Epithelial cell of proximal tubule (primary cell): ENCODE data around the gene PTDSS2. TPM values are rescaled to one million over a fixed set of nuclear protein-coding genes. Genes with fewer than 3 reads are reported as not detected.

Source experiments
- DNase-seq: peaks from one replicate; pipeline ENCODE4 v3.0.0-alpha.2; 2011; ENCODE audit warnings: low read depth
- H3K4me3 ChIP-seq: 2 replicates; pipeline ENCODE4 v1.5.1; 2011; ENCODE audit warnings: low read depth, mild to moderate bottlenecking, low read length
- CTCF ChIP-seq: conservative IDR thresholded peaks from 2 replicates; pipeline ENCODE4 v1.5.1; 2012; ENCODE audit warnings: low read depth, mild to moderate bottlenecking, low read length
- total RNA-seq: library from RNA; depleted of rRNA; stranded (reverse); fragments of >200 nt; gene quantifications from 2 replicates; pipeline ENCODE4 v1.2.3, GENCODE V29; 2015

Gene PTDSS2
- total RNA-seq, 1 donor from 2014 or later: 53.4 TPM

DNA sequence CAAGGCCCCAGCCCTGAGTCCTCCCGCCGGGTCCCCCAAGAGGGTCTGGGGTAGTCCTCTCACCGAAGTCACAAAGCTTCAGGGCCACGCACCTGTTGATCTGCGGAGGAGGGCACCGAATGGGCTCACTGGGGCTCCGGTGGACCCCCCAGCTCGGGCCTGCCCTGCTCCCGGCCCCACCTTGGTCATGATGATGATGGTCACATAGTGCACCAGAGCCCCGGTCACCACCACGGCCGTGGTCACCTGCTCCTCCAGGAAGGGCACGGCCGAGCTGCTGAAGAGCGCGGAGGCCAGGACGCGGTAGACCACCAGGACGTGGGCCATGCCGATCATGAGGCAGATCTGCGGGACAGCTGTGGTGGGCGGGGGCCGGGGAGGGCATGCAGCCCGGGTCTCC is 21.8 kb upstream of the PTDSS2 start:
- H3K4me3 ChIP-seq: no peak overlapping the region
- no peak for DNase-seq
- no peak for TF ChIP-seq CTCF

DNA sequence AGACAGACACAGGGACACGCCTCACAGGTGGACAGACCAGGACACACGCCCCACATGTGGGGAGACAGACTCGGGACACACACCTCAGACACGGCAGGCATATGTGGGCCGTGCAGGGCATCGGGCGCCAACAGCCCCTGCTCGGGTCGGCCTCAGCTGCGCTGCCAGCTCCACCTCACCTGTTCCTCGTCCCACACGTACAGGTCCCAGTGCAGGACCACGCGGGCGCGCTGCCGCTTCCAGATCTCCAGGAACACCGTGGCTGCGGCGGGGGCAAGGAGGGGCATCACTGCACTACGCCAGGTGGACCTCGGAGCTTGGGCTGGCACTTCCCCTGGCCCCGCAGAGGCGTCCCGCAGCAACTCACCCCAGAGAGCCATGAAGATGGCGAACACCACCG is 20.7 kb upstream of the PTDSS2 start:
- no peak overlapping the region for H3K4me3 ChIP-seq
- no peak for DNase-seq
- no peak for TF ChIP-seq CTCF

GRCh38 chr11:429931-430456 is 20.1 kb upstream of the PTDSS2 start:
- TF ChIP-seq CTCF: no peak
- DNase-seq: no peak
- no peak overlapping the region for H3K4me3 ChIP-seq

DNA sequence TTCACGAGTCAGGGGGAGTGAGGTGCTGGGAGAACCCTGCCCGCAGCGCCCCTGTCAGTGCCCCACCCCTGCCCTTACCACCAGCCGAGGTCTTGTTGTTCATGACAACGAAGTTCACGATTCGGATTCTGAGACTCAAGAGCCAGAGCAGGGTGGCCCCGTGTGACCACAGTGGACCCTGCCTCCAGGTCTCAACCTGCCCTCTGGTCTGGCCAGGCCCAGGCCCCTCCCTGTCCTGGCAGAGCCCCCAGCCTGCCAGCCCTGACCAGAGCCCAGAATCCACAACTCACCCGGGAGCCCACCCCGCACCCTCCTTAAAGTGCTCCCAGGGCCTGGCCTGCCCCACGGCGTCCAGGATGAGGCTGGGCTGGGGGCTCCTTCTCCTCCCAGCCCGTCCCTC is 18.2 kb upstream of the PTDSS2 start:
- no peak overlapping the region for H3K4me3 ChIP-seq
- no peak for TF ChIP-seq CTCF
- no peak for DNase-seq

DNA sequence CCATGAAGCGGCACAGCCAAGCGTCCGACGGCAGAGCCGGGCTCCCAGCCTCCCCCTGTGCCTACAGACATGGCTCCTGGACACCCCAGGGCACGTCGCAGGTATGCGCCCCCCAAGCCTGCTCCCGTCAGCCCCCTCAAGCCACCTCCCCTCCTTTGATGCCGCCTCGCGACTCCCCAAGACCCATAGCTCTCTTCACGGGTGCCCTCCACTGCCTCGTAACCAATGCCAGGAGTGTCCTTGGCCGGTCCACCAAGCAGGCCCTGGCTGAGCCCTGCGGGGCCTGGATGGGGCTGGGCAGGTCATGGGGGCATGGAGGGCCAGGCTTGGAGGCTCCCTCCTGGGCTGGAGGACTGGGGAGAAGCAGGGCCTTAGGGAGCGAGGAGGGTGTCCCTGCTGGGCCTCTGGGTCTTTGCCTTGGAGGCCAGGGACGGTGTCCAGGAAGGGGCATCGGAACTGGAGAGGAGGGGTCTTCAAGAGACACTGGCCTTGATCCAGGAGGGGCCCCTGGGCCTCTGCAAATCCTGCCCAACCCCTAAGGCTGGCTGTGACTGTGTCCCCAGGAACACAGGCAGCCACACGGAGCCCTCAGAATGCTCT is 17.5 kb upstream of the PTDSS2 start:
- no peak for DNase-seq
- TF ChIP-seq CTCF: no peak
- H3K4me3 ChIP-seq: no peak overlapping the region

DNA sequence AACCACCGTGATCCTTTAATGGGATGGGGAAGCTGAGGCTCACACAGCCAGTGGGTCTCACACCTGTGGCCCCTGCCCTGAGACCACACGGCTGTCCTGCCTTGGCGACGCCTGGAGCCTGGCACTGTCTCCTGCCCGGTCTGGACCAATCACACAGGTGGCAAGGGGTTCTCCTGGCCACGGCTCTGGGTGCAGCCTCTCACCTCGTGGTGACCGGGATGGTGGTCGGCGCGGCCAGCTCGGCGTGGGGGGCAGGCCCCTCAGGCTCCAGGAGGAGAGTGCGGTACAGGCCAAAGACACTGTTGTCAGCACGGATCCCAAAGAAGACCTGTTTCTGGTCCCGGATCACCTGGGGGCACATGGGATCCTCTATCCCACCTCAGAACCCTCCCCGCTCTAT is 17.0 kb upstream of the PTDSS2 start:
- H3K4me3 ChIP-seq: no peak overlapping the region
- no peak for DNase-seq
- no peak for TF ChIP-seq CTCF

DNA sequence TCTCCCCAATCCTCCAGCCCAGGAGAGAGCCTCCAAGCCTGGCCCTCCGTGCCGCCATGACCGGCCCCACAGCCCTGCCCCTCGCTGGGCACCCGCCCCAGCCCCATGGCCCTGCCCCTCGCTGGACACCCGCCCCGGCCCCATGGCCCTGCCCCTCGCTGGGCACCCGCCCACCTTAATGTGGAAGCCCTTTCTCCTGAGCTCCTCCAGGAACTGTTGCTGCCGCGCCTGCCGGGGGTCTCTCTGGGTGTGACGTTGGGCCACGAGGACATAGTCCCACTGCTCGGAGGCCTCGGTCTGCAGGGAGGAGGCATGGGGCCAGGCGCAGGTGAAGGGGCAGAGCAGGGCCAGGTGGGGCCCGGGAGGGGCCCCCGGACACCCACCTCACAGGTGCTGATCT is 16.4 kb upstream of the PTDSS2 start:
- no peak for TF ChIP-seq CTCF
- no peak for DNase-seq
- H3K4me3 ChIP-seq: no peak overlapping the region
